Endodermal cell (in vitro differentiated cells): Measurements from ENCODE around the gene IRX1. TPM values are rescaled to one million over a fixed set of nuclear protein-coding genes. Genes with fewer than 3 reads are reported as not detected.

Experiments used
- DNase-seq: peaks from one replicate; pipeline ENCODE4 v3.0.0-alpha.2; 2017
- H3K27ac ChIP-seq: 2 replicates; pipeline ENCODE4 v1.5.1; 2013; ENCODE audit warnings: mild to moderate bottlenecking, low read depth, low read length, moderate library complexity
- H3K27me3 ChIP-seq: 2 replicates; pipeline ENCODE4 v1.6.1; 2013; ENCODE audit warnings: mild to moderate bottlenecking, low read length, moderate library complexity; ENCODE audit not compliant: insufficient read depth, control insufficient read depth, poor library complexity, severe bottlenecking
- H3K36me3 ChIP-seq: 2 replicates; pipeline ENCODE4 v1.7.0; 2013; ENCODE audit warnings: mild to moderate bottlenecking, low read length, moderate library complexity; ENCODE audit not compliant: control insufficient read depth, insufficient read depth
- H3K4me1 ChIP-seq: one replicate; pipeline ENCODE4 v1.7.0; 2013; ENCODE audit warnings: low read length; ENCODE audit not compliant: control insufficient read depth, insufficient read depth
- H3K4me3 ChIP-seq: 2 replicates; pipeline ENCODE4 v1.5.1; 2013; ENCODE audit warnings: mild to moderate bottlenecking, low read length, moderate library complexity
- H3K9ac ChIP-seq: 2 replicates; pipeline ENCODE4 v1.6.1; 2013; ENCODE audit warnings: mild to moderate bottlenecking, low read length, moderate library complexity; ENCODE audit not compliant: poor library complexity, severe bottlenecking; ENCODE audit errors: extremely low read depth
- H3K9me3 ChIP-seq: 2 replicates; pipeline ENCODE4 v1.6.1; 2013; ENCODE audit warnings: mild to moderate bottlenecking, low read length, moderate library complexity; ENCODE audit not compliant: control insufficient read depth
- H3K27ac Mint-ChIP-seq: 2 replicates; pipeline ENCODE4 v1.8.0; 2020; ENCODE audit warnings: mixed read lengths
- H3K27me3 Mint-ChIP-seq: 2 replicates; pipeline ENCODE4 v1.8.0; 2021; ENCODE audit warnings: mild to moderate bottlenecking, mixed read lengths; ENCODE audit not compliant: insufficient read depth
- H3K36me3 Mint-ChIP-seq: 2 replicates; pipeline ENCODE4 v1.8.0; 2020; ENCODE audit warnings: low read depth, mixed read lengths
- H3K4me1 Mint-ChIP-seq: 2 replicates; pipeline ENCODE4 v1.8.0; 2020; ENCODE audit warnings: mixed read lengths
- H3K4me3 Mint-ChIP-seq: 2 replicates; pipeline ENCODE4 v1.8.0; 2020; ENCODE audit warnings: mild to moderate bottlenecking, moderate library complexity, mixed read lengths
- H3K9me3 Mint-ChIP-seq: 2 replicates; pipeline ENCODE4 v1.8.0; 2020; ENCODE audit warnings: mild to moderate bottlenecking, mixed read lengths
- WGBS, 2 experiments: methylation state at CpG; one replicate each; pipeline versions ENCODE4 v1.1.5 to v1.1.7; 2013; ENCODE audit warnings: missing lambda C conversion rate in 2 of 2, mixed read lengths in 1 of 2; ENCODE audit not compliant: insufficient coverage in 1 of 2, insufficient read length in 1 of 2; 5-methylcytosine and 5-hydroxymethylcytosine counted together
- total RNA-seq, 2 donors: library from RNA; stranded (reverse); fragmentation: NEBNext Ultra II Directional in 1 of 2; extraction: Animal tissue kit (Norgen Biotek cat#: 25700) in 1 of 2; gene quantifications; 2 replicates in 1 of 2; 3 replicates in 1 of 2; pipeline ENCODE4 v1.2.1, GENCODE V29; 2021
- TF ChIP-seq, protein P1 (sequence below): fragments of 200-600 bp; sonication (generic); conservative IDR thresholded peaks from 2 replicates; pipeline ENCODE4 v1.5.0; 2021; ENCODE audit warnings: antibody characterized with exemption, mild to moderate bottlenecking

Gene IRX1
- total RNA-seq, 2 donors from 2014 or later: 1.9 to 7.6 TPM

DNA sequence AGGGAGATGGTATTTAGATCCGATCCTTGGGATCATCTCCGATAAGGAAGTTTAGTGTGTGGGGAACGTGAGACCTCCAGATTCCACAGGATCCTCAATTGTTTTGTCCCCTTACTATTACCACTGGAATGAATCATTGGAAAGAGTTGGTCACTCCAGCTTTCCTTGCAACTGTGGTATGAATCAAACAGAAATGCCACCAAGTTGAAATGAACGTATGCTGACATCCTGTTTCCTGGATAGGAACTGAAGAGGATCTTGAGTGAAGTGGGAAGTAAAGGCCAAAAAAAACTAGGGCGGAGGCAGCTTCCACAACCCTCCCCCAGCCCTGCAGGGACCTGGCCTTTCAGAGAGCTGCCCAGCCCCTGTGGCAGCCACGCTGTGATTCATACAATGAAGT lies 23.9 kb downstream of the IRX1 start:
- H3K4me1 Mint-ChIP-seq: no peaks in the 10 kb centered on the region
- peaks cover under 1% of the 10 kb centered on the region for H3K9me3 Mint-ChIP-seq
- Histone ChIP-seq H3K9ac (no peak overlapping the region), H3K4me3 (no peak overlapping the region), H3K27me3 (no peaks in the 10 kb centered on the region), H3K36me3 (no peaks in the 10 kb centered on the region), H3K9me3 (no peaks in the 10 kb centered on the region), H3K27ac (no peak overlapping the region), H3K4me1 (no peaks in the 10 kb centered on the region)
- no peak overlapping the region for H3K4me3 Mint-ChIP-seq
- no peak for DNase-seq
- H3K27me3 Mint-ChIP-seq: peaks cover 7% of the 10 kb centered on the region
- H3K36me3 Mint-ChIP-seq: no peaks in the 10 kb centered on the region
- WGBS, 2 experiments: 83 to 100% methylated on average over 5 to 6 of the region's 6 CpGs
- TF ChIP-seq, protein P1, sequence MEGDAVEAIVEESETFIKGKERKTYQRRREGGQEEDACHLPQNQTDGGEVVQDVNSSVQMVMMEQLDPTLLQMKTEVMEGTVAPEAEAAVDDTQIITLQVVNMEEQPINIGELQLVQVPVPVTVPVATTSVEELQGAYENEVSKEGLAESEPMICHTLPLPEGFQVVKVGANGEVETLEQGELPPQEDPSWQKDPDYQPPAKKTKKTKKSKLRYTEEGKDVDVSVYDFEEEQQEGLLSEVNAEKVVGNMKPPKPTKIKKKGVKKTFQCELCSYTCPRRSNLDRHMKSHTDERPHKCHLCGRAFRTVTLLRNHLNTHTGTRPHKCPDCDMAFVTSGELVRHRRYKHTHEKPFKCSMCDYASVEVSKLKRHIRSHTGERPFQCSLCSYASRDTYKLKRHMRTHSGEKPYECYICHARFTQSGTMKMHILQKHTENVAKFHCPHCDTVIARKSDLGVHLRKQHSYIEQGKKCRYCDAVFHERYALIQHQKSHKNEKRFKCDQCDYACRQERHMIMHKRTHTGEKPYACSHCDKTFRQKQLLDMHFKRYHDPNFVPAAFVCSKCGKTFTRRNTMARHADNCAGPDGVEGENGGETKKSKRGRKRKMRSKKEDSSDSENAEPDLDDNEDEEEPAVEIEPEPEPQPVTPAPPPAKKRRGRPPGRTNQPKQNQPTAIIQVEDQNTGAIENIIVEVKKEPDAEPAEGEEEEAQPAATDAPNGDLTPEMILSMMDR: no peak
- no peak overlapping the region for H3K27ac Mint-ChIP-seq

DNA sequence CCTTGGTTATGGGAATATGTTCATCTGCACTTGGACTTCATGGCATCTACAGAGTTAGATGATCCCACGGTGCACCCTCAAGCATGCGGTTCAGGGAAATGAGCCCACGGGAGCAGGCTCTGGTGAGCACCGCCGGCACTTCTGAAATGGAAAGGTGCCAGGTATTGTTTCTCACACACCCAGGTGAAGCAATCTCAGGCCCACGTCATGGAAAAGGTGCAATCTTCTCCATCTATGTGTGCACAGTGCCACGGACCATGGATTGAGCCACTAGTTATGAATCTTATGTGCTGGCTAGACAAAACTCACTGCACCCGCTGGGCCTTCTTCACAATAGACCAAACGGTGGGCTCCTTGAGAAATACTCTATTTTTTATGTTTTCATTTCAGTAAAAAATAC lies 27.3 kb downstream of the IRX1 start:
- H3K27ac ChIP-seq: no peak overlapping the region
- H3K4me1 ChIP-seq: no peaks in the 10 kb centered on the region
- 86 to 90% methylated on average over 4 to 9 of the region's 9 CpGs for WGBS, 2 experiments
- no peak overlapping the region for H3K27ac Mint-ChIP-seq
- no peaks in the 10 kb centered on the region for H3K4me1 Mint-ChIP-seq
- TF ChIP-seq, protein P1: no peak
- H3K4me3 Mint-ChIP-seq: no peak overlapping the region
- no peaks in the 10 kb centered on the region for H3K27me3 ChIP-seq
- no peaks in the 10 kb centered on the region for H3K36me3 ChIP-seq
- H3K4me3 ChIP-seq: no peak overlapping the region
- no peak overlapping the region for H3K9ac ChIP-seq
- peaks cover 5% of the 10 kb centered on the region for H3K9me3 Mint-ChIP-seq
- no peaks in the 10 kb centered on the region for H3K36me3 Mint-ChIP-seq
- DNase-seq: no peak
- no peaks in the 10 kb centered on the region for H3K9me3 ChIP-seq
- no peaks in the 10 kb centered on the region for H3K27me3 Mint-ChIP-seq

DNA sequence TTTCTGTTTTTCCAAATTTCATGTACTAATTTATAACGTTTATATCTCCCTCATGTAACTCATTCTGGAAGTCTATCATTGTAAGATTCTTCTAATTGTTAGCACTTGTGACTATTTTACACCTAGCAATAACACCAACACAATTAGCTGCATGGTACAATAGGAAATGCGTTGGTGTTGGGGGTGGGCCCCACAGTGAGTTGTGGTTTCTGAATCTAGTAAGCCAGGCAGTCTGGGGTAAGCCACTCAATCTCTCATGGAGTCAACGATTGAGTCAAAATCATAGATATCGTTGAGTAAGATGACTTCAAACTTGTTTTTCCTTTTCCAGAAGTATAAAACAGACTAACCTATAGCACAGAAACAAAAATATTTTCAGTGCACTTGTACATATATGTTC lies 30.0 kb downstream of the IRX1 start:
- H3K4me3 Mint-ChIP-seq: no peak overlapping the region

More for the DNA sequence above, 30.0 kb downstream of the IRX1 start:
- no peak overlapping the region for H3K4me3 ChIP-seq
- DNase-seq: no peak
- H3K27ac ChIP-seq: no peak overlapping the region
- H3K4me1 ChIP-seq: no peaks in the 10 kb centered on the region
- H3K4me1 Mint-ChIP-seq: no peaks in the 10 kb centered on the region
- peaks cover 5% of the 10 kb centered on the region for H3K9me3 Mint-ChIP-seq
- no peaks in the 10 kb centered on the region for H3K9me3 ChIP-seq
- TF ChIP-seq, protein P1: no peak
- H3K36me3 Mint-ChIP-seq: no peaks in the 10 kb centered on the region
- H3K9ac ChIP-seq: no peak overlapping the region
- no peaks in the 10 kb centered on the region for H3K36me3 ChIP-seq
- H3K27me3 Mint-ChIP-seq: no peaks in the 10 kb centered on the region
- WGBS, 2 experiments: 83 to 89% methylated on average over 2 to 4 of the region's 4 CpGs
- H3K27ac Mint-ChIP-seq: no peak overlapping the region
- no peaks in the 10 kb centered on the region for H3K27me3 ChIP-seq
